SJSA1 (cell line): Measurements from ENCODE around the gene MIGA1. TPM values are rescaled to one million over a fixed set of nuclear protein-coding genes. Genes with fewer than 3 reads are reported as not detected.

ENCODE experiments used
- DNase-seq, 2 experiments: peaks; one replicate each; pipeline ENCODE4 v3.0.0-alpha.2; 2015 to 2020; ENCODE audit warnings: low spot score in 2 of 2, low read depth in 1 of 2
- H3K27ac ChIP-seq: fragments of 250-450 bp; sonication (Bioruptor Pico); 2 replicates; pipeline ENCODE4 v1.5.1; 2020; ENCODE audit warnings: mild to moderate bottlenecking, moderate library complexity
- H3K27me3 ChIP-seq: fragments of 250-450 bp; sonication (Bioruptor Pico); replicated peaks from 2 replicates; pipeline ENCODE4 v1.5.1; 2020; ENCODE audit warnings: mild to moderate bottlenecking, moderate library complexity
- H3K36me3 ChIP-seq: fragments of 250-450 bp; sonication (Bioruptor Pico); 2 replicates; pipeline ENCODE4 v1.5.1; 2020; ENCODE audit warnings: mild to moderate bottlenecking
- H3K4me1 ChIP-seq: fragments of 250-450 bp; sonication (Bioruptor Pico); replicated peaks from 2 replicates; pipeline ENCODE4 v1.6.1; 2021; ENCODE audit warnings: mild to moderate bottlenecking
- H3K4me3 ChIP-seq: fragments of 250-450 bp; sonication (Bioruptor Pico); 2 replicates; pipeline ENCODE4 v1.5.1; 2020; ENCODE audit warnings: mild to moderate bottlenecking
- H3K9me3 ChIP-seq: fragments of 250-450 bp; sonication (Bioruptor Pico); replicated peaks from 2 replicates; pipeline ENCODE4 v1.5.1; 2020; ENCODE audit warnings: mild to moderate bottlenecking
- total RNA-seq: library from RNA; depleted of rRNA; stranded (reverse); fragments of >200 nt; shearing (Covaris generic); gene quantifications from 2 replicates; pipeline ENCODE4 v1.2.3, GENCODE V29; 2014

MIGA1 gene
- total RNA-seq, 1 experiment from 2014 or later = 13.2 TPM

GRCh38 chr1:77845951-77846350 lies 66.5 kb downstream of the MIGA1 start:
- Histone ChIP-seq H3K36me3 (peaks cover 11% of the 10 kb centered on the region), H3K9me3 (no peaks in the 10 kb centered on the region), H3K4me3 (no peak overlapping the region), H3K4me1 (no peaks in the 10 kb centered on the region), H3K27me3 (no peaks in the 10 kb centered on the region), H3K27ac (no peak overlapping the region)
- DNase-seq = no peak

GRCh38 chr1:77846966-77847365 lies 67.5 kb downstream of the MIGA1 start:
- Histone ChIP-seq H3K36me3 (peaks cover 11% of the 10 kb centered on the region), H3K27me3 (no peaks in the 10 kb centered on the region), H3K4me1 (no peaks in the 10 kb centered on the region), H3K27ac (no peak overlapping the region), H3K9me3 (no peaks in the 10 kb centered on the region), H3K4me3 (no peak overlapping the region)
- no peak for DNase-seq

- no peaks in the 10 kb centered on the region for H3K9me3 ChIP-seq
- H3K27ac ChIP-seq = no peak overlapping the region
- DNase-seq = no peak
- H3K4me3 ChIP-seq = no peak overlapping the region
- H3K36me3 ChIP-seq = peaks cover 11% of the 10 kb centered on the region
- H3K27me3 ChIP-seq = no peaks in the 10 kb centered on the region
- H3K4me1 ChIP-seq = no peaks in the 10 kb centered on the region
Observed at GRCh38 chr1:77847621-77848080, 68.2 kb downstream of the MIGA1 start.

- Histone ChIP-seq H3K27ac (no peak overlapping the region), H3K4me1 (no peaks in the 10 kb centered on the region), H3K9me3 (no peaks in the 10 kb centered on the region; the same call in 1 of the 2 replicates), H3K27me3 (no peaks in the 10 kb centered on the region), H3K4me3 (no peak overlapping the region), H3K36me3 (peaks cover 7% of the 10 kb centered on the region; the same call in 1 of the 2 replicates)
- no peak for DNase-seq
Observed at GRCh38 chr1:77850082-77850481, 70.6 kb downstream of the MIGA1 start.

GRCh38 chr1:77857552-77857951 lies 78.1 kb downstream of the MIGA1 start:
- H3K4me1 ChIP-seq = 0 out of 2 replicates have a peak, but pooled peaks cover 3% of the 10 kb centered on the region
- peak in 1 of 2 experiments; percentile 25 for DNase-seq
- H3K4me3 ChIP-seq = no peak overlapping the region
- H3K27ac ChIP-seq = 0 out of 2 replicates have a peak overlapping the region, but pooled peaks have one; percentile 25
- H3K36me3 ChIP-seq = peaks cover 18% of the 10 kb centered on the region
- H3K27me3 ChIP-seq = no peaks in the 10 kb centered on the region
- peaks cover 3% of the 10 kb centered on the region; the same call in 1 of the 2 replicates for H3K9me3 ChIP-seq

- 0 out of 2 replicates have a peak, but pooled peaks cover 3% of the 10 kb centered on the region for H3K4me1 ChIP-seq
- no peak overlapping the region for H3K4me3 ChIP-seq
- H3K27me3 ChIP-seq = no peaks in the 10 kb centered on the region
- H3K9me3 ChIP-seq = peaks cover 3% of the 10 kb centered on the region; the same call in 1 of the 2 replicates
- H3K27ac ChIP-seq = no peak overlapping the region
- DNase-seq = no peak
- H3K36me3 ChIP-seq = peaks cover 25% of the 10 kb centered on the region
Observed at GRCh38 chr1:77858725-77859124, 79.3 kb downstream of the MIGA1 start.

GRCh38 chr1:77859248-77859647 lies 79.8 kb downstream of the MIGA1 start:
- Histone ChIP-seq H3K4me3 (no peak overlapping the region), H3K9me3 (peaks cover 3% of the 10 kb centered on the region; the same call in 1 of the 2 replicates), H3K4me1 (0 out of 2 replicates have a peak, but pooled peaks cover 3% of the 10 kb centered on the region), H3K36me3 (peaks cover 31% of the 10 kb centered on the region), H3K27ac (no peak overlapping the region), H3K27me3 (no peaks in the 10 kb centered on the region)
- no peak for DNase-seq

- Histone ChIP-seq H3K9me3 (no peaks in the 10 kb centered on the region), H3K4me1 (0 out of 2 replicates have a peak, but pooled peaks cover 4% of the 10 kb centered on the region), H3K27me3 (no peaks in the 10 kb centered on the region), H3K36me3 (peaks cover 30% of the 10 kb centered on the region), H3K27ac (no peak overlapping the region), H3K4me3 (no peak overlapping the region)
- DNase-seq = no peak
Observed at GRCh38 chr1:77866296-77866695, 86.8 kb downstream of the MIGA1 start.

GRCh38 chr1:77872645-77873044 lies 93.2 kb downstream of the MIGA1 start:
- H3K9me3 ChIP-seq = no peaks in the 10 kb centered on the region
- H3K27ac ChIP-seq = no peak overlapping the region
- no peaks in the 10 kb centered on the region for H3K27me3 ChIP-seq
- H3K4me1 ChIP-seq = peaks cover 12% of the 10 kb centered on the region
- no peak for DNase-seq
- H3K36me3 ChIP-seq = peaks cover 5% of the 10 kb centered on the region
- H3K4me3 ChIP-seq = no peak overlapping the region

- H3K36me3 ChIP-seq = peaks cover 2% of the 10 kb centered on the region
- no peaks in the 10 kb centered on the region for H3K27me3 ChIP-seq
- no peak overlapping the region for H3K27ac ChIP-seq
Observed at GRCh38 chr1:77873461-77873860, 94.0 kb downstream of the MIGA1 start.

GRCh38 chr1:77874804-77875445 lies 95.5 kb downstream of the MIGA1 start:
- peak; percentile 54 to 66 for DNase-seq
- no peak overlapping the region for H3K4me3 ChIP-seq
- H3K4me1 ChIP-seq = peaks cover 12% of the 10 kb centered on the region
- no peaks in the 10 kb centered on the region for H3K36me3 ChIP-seq
- peak overlapping the region; percentile 31 for H3K27ac ChIP-seq
- no peaks in the 10 kb centered on the region for H3K27me3 ChIP-seq
- H3K9me3 ChIP-seq = no peaks in the 10 kb centered on the region

More at GRCh38 chr1:77873461-77873860, 94.0 kb downstream of the MIGA1 start:
- Histone ChIP-seq H3K4me1 (peaks cover 12% of the 10 kb centered on the region), H3K4me3 (no peak overlapping the region), H3K9me3 (no peaks in the 10 kb centered on the region)
- no peak for DNase-seq

- Histone ChIP-seq H3K4me1 (peaks cover 12% of the 10 kb centered on the region), H3K4me3 (no peak overlapping the region), H3K27ac (no peak overlapping the region), H3K9me3 (no peaks in the 10 kb centered on the region), H3K36me3 (no peaks in the 10 kb centered on the region), H3K27me3 (no peaks in the 10 kb centered on the region)
- no peak for DNase-seq
Observed at GRCh38 chr1:77876884-77877283, 97.4 kb downstream of the MIGA1 start.

GRCh38 chr1:77881061-77881460 lies 101.6 kb downstream of the MIGA1 start:
- H3K4me3 ChIP-seq = no peak overlapping the region
- no peak overlapping the region for H3K27ac ChIP-seq
- no peak for DNase-seq
- 0 out of 2 replicates have a peak, but pooled peaks cover 4% of the 10 kb centered on the region for H3K4me1 ChIP-seq
- no peaks in the 10 kb centered on the region for H3K27me3 ChIP-seq
- no peaks in the 10 kb centered on the region for H3K36me3 ChIP-seq
- no peaks in the 10 kb centered on the region for H3K9me3 ChIP-seq

- Histone ChIP-seq H3K9me3 (no peaks in the 10 kb centered on the region), H3K4me1 (0 out of 2 replicates have a peak, but pooled peaks cover 4% of the 10 kb centered on the region), H3K4me3 (no peak overlapping the region), H3K27ac (no peak overlapping the region), H3K36me3 (no peaks in the 10 kb centered on the region), H3K27me3 (no peaks in the 10 kb centered on the region)
- no peak for DNase-seq
Observed at GRCh38 chr1:77882411-77882810, 103.0 kb downstream of the MIGA1 start.
